HepG2 (cell line): ENCODE results near the gene TCAIM. TPM values are rescaled to one million over a fixed set of nuclear protein-coding genes. Genes with fewer than 3 reads are reported as not detected.

Experiments
- AHDC1 ChIP-seq: sonication (generic); formaldehyde crosslinking; IDR thresholded peaks from 2 replicates; pipeline ENCODE4 v1.5.1; 2020; ENCODE audit warnings: mild to moderate bottlenecking, missing genetic modification reagents, borderline replicate concordance
- AHR ChIP-seq: IDR thresholded peaks from 2 replicates; pipeline ENCODE4 v1.6.1; 2018; ENCODE audit warnings: missing genetic modification reagents, missing compliant biosample characterization
- ATRX ChIP-seq: sonication (generic); formaldehyde crosslinking; IDR thresholded peaks from 2 replicates; pipeline ENCODE4 v1.4.0; 2020; ENCODE audit warnings: missing genetic modification reagents, borderline replicate concordance
- DNMT3B ChIP-seq: conservative IDR thresholded peaks from 2 replicates; pipeline ENCODE4 v1.6.1; 2016; ENCODE audit warnings: missing biosample characterization, control low read depth
- DPF2 ChIP-seq: sonication (generic); formaldehyde crosslinking; IDR thresholded peaks from 2 replicates; pipeline ENCODE4 v1.4.0; 2020; ENCODE audit warnings: mild to moderate bottlenecking, low read depth, missing genetic modification reagents, borderline replicate concordance
- E2F2 ChIP-seq: sonication (generic); formaldehyde crosslinking; IDR thresholded peaks from 2 replicates; pipeline ENCODE4 v1.4.0; 2020; ENCODE audit warnings: missing genetic modification reagents, borderline replicate concordance
- KDM2A ChIP-seq: sonication (generic); formaldehyde crosslinking; IDR thresholded peaks from 2 replicates; pipeline ENCODE4 v1.4.0; 2020; ENCODE audit warnings: low read depth, missing genetic modification reagents, borderline replicate concordance
- PTBP1 ChIP-seq: fragments of 200-400 bp; formaldehyde crosslinking; IDR thresholded peaks from 2 replicates; pipeline ENCODE4 v1.6.1; 2018; ENCODE audit warnings: low read length, low read depth; ENCODE audit not compliant: poor library complexity, severe bottlenecking
- SIX4 ChIP-seq: sonication (generic); formaldehyde crosslinking; IDR thresholded peaks from 2 replicates; pipeline ENCODE4 v1.4.0; 2020; ENCODE audit warnings: missing genetic modification reagents
- SRF ChIP-seq: IDR thresholded peaks from 2 replicates; pipeline ENCODE4 v1.6.1; 2011; ENCODE audit warnings: mild to moderate bottlenecking, low read depth, low read length, moderate library complexity
- U2AF1 ChIP-seq: fragments of 200-400 bp; formaldehyde crosslinking; optimal IDR thresholded peaks from 2 replicates; pipeline ENCODE3; 2017; ENCODE audit warnings: mild to moderate bottlenecking, low read depth, low read length
- ZNF24 ChIP-seq: fragments of 450-650 bp; IDR thresholded peaks from 2 replicates; pipeline ENCODE4 v1.6.1; 2017; ENCODE audit warnings: antibody characterized with exemption, mild to moderate bottlenecking
- ZNF552 ChIP-seq: sonication (generic); formaldehyde crosslinking; IDR thresholded peaks from 2 replicates; pipeline ENCODE4 v1.9.0; 2022; ENCODE audit warnings: missing genetic modification reagents, mild to moderate bottlenecking, borderline replicate concordance
- ZNF781 ChIP-seq: sonication (generic); formaldehyde crosslinking; IDR thresholded peaks from 2 replicates; pipeline ENCODE4 v1.5.1; 2020; ENCODE audit warnings: borderline replicate concordance, mild to moderate bottlenecking, missing genetic modification reagents; ENCODE audit errors: not compliant biosample characterization
- polyA plus RNA-seq, 8 experiments: library from polyadenylated mRNA; depleted of rRNA in 3 of 8; stranded (reverse) in 7 of 8; unstranded in 1 of 8; fragments of >200 nt; fragmentation: Illumina TruSeq in 4 of 8; extraction: Trizol in 4 of 8; gene quantifications; 2 replicates each; pipeline versions ENCODE4 v1.2.1 to v1.2.3, GENCODE V29; 2011 to 2016; ENCODE audit warnings: low read depth in 4 of 8, missing spikeins in 1 of 8, mixed read lengths in 1 of 8; ENCODE audit not compliant: insufficient read depth in 1 of 8
- total RNA-seq, 5 experiments: library from RNA; depleted of rRNA; stranded (reverse); fragments of >200 nt; fragmentation: Illumina TruSeq; extraction: Trizol; gene quantifications; 2 replicates each; pipeline ENCODE4 v1.2.3, GENCODE V29; 2016; ENCODE audit warnings: low read depth in 1 of 5
- TF ChIP-seq, protein P1 (sequence below): sonication (generic); formaldehyde crosslinking; IDR thresholded peaks from 2 replicates; pipeline ENCODE4 v1.9.0; 2021; ENCODE audit warnings: missing genetic modification reagents, mild to moderate bottlenecking, borderline replicate concordance
- TF ChIP-seq, protein P2 (sequence below): sonication (generic); formaldehyde crosslinking; IDR thresholded peaks from 2 replicates; pipeline ENCODE4 v1.5.0; 2020; ENCODE audit warnings: missing genetic modification reagents
- TF ChIP-seq, protein P3 (sequence below): sonication (generic); formaldehyde crosslinking; IDR thresholded peaks from 2 replicates; pipeline ENCODE4 v1.4.0; 2020; ENCODE audit warnings: missing genetic modification reagents, low read depth, mild to moderate bottlenecking, borderline replicate concordance

Gene TCAIM
- total and polyA plus RNA-seq, 2 of the 13 experiments (the other 11 are each of a cell fraction or from before 2014, with no cell fraction given): 16.9 to 22.6 TPM

- TF ChIP-seq, protein P1, sequence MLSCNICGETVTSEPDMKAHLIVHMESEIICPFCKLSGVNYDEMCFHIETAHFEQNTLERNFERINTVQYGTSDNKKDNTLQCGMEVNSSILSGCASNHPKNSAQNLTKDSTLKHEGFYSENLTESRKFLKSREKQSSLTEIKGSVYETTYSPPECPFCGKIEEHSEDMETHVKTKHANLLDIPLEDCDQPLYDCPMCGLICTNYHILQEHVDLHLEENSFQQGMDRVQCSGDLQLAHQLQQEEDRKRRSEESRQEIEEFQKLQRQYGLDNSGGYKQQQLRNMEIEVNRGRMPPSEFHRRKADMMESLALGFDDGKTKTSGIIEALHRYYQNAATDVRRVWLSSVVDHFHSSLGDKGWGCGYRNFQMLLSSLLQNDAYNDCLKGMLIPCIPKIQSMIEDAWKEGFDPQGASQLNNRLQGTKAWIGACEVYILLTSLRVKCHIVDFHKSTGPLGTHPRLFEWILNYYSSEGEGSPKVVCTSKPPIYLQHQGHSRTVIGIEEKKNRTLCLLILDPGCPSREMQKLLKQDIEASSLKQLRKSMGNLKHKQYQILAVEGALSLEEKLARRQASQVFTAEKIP (CRISPR knock-in tag): no peak
- TF ChIP-seq DPF2 (CRISPR knock-in tag): peak; percentile 74; the same call in 1 of the 2 replicates
- no peak for TF ChIP-seq ZNF552 (CRISPR knock-in tag)
- no peak for TF ChIP-seq ZNF24
- TF ChIP-seq, protein P2, sequence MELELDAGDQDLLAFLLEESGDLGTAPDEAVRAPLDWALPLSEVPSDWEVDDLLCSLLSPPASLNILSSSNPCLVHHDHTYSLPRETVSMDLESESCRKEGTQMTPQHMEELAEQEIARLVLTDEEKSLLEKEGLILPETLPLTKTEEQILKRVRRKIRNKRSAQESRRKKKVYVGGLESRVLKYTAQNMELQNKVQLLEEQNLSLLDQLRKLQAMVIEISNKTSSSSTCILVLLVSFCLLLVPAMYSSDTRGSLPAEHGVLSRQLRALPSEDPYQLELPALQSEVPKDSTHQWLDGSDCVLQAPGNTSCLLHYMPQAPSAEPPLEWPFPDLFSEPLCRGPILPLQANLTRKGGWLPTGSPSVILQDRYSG: no peak
- TF ChIP-seq ZNF781 (CRISPR knock-in tag): peak; percentile 43
- TF ChIP-seq PTBP1: no peak
- TF ChIP-seq, protein P3, sequence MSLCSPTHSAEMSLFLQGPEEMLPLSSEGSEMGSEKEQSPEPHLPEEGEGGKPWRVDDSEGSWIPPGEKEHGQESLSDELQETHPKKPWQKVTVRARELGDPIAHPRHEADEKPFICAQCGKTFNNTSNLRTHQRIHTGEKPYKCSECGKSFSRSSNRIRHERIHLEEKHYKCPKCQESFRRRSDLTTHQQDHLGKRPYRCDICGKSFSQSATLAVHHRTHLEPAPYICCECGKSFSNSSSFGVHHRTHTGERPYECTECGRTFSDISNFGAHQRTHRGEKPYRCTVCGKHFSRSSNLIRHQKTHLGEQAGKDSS: no peak
- no peak for TF ChIP-seq ATRX (CRISPR knock-in tag)
- TF ChIP-seq KDM2A (CRISPR knock-in tag): no peak
- no peak for TF ChIP-seq U2AF1
- TF ChIP-seq SRF: no peak
- no peak for TF ChIP-seq E2F2 (CRISPR knock-in tag)
- no peak for TF ChIP-seq AHR (CRISPR knock-in tag)
- peak; percentile 56; the same call in 1 of the 2 replicates for TF ChIP-seq SIX4 (CRISPR knock-in tag)
- peak; percentile 82; the same call in 1 of the 2 replicates for TF ChIP-seq AHDC1
- no peak for TF ChIP-seq DNMT3B (CRISPR knock-in tag)
Measured at GRCh38 chr3:44359146-44359751, 20.7 kb downstream of the TCAIM start (continued).
